ENCODE data around the gene LOXL3. TPM values are rescaled to one million over a fixed set of nuclear protein-coding genes. Genes with fewer than 3 reads are reported as not detected.

The LOXL3 gene
- total RNA-seq, 1 donor from 2014 or later = 17.6 TPM

GRCh38 chr2:74536166-74536950 lies 17.4 kb downstream of the LOXL3 start:
- peaks cover 3% of the 10 kb centered on the region for H3K4me1 Mint-ChIP-seq (ENCODE audit: low read depth, unreplicated experiment)
- H3K27me3 ChIP-seq (ENCODE audit: insufficient read depth, low read length) = no peaks in the 10 kb centered on the region
- H3K9ac ChIP-seq (ENCODE audit: low read length) = no peak overlapping the region
- H2AFZ ChIP-seq (ENCODE audit: low read depth, low read length) = no peak overlapping the region
- H3K79me2 ChIP-seq (ENCODE audit: insufficient read depth, low read length) = no peaks in the 10 kb centered on the region
- peaks cover 11% of the 10 kb centered on the region for H3K36me3 ChIP-seq (ENCODE audit: insufficient read depth, low read length)
- no peak for FAIRE-seq
- peaks cover 3% of the 10 kb centered on the region for H3K27me3 Mint-ChIP-seq (ENCODE audit: low read depth, unreplicated experiment)
- H3K9me3 ChIP-seq (ENCODE audit: insufficient read depth, low read depth, low read length) = no peaks in the 10 kb centered on the region
- no peak overlapping the region for H3K4me3 ChIP-seq (ENCODE audit: insufficient read depth, low read depth, low read length)
- TF ChIP-seq, protein P1, sequence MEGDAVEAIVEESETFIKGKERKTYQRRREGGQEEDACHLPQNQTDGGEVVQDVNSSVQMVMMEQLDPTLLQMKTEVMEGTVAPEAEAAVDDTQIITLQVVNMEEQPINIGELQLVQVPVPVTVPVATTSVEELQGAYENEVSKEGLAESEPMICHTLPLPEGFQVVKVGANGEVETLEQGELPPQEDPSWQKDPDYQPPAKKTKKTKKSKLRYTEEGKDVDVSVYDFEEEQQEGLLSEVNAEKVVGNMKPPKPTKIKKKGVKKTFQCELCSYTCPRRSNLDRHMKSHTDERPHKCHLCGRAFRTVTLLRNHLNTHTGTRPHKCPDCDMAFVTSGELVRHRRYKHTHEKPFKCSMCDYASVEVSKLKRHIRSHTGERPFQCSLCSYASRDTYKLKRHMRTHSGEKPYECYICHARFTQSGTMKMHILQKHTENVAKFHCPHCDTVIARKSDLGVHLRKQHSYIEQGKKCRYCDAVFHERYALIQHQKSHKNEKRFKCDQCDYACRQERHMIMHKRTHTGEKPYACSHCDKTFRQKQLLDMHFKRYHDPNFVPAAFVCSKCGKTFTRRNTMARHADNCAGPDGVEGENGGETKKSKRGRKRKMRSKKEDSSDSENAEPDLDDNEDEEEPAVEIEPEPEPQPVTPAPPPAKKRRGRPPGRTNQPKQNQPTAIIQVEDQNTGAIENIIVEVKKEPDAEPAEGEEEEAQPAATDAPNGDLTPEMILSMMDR (IDR thresholded peaks at IDR 0.05; ENCODE audit: insufficient read depth, low read depth, low read length) = no peak
- TF ChIP-seq EZH2 (IDR thresholded peaks at IDR 0.05; ENCODE audit: insufficient read depth, low read length) = no peak
- no peaks in the 10 kb centered on the region for H3K9me3 Mint-ChIP-seq (ENCODE audit: unreplicated experiment)
- DNase-seq (ENCODE audit: low read depth) = no peak
- H3K27ac ChIP-seq (ENCODE audit: low read depth, low read length) = no peak overlapping the region
- H3K4me3 Mint-ChIP-seq (ENCODE audit: unreplicated experiment) = no peak overlapping the region
- no peaks in the 10 kb centered on the region for H3K4me1 ChIP-seq (ENCODE audit: insufficient read depth, low read length)
- H3K4me2 ChIP-seq (ENCODE audit: low read length) = no peak overlapping the region
- H4K20me1 ChIP-seq (ENCODE audit: insufficient read depth, low read length) = peaks cover 14% of the 10 kb centered on the region
- peaks cover 10% of the 10 kb centered on the region for H3K36me3 Mint-ChIP-seq (ENCODE audit: low read depth, unreplicated experiment)
- no peak overlapping the region for H3K27ac Mint-ChIP-seq (ENCODE audit: unreplicated experiment)

GRCh38 chr2:74535440-74535965 lies 18.2 kb downstream of the LOXL3 start:
- H3K36me3 Mint-ChIP-seq (ENCODE audit: low read depth, unreplicated experiment) = peaks cover 10% of the 10 kb centered on the region
- no peak for TF ChIP-seq EZH2 (IDR thresholded peaks at IDR 0.05; ENCODE audit: insufficient read depth, low read length)
- TF ChIP-seq, protein P1 (IDR thresholded peaks at IDR 0.05; ENCODE audit: insufficient read depth, low read depth, low read length) = no peak
- peaks cover 8% of the 10 kb centered on the region for H3K4me1 ChIP-seq (ENCODE audit: insufficient read depth, low read length)
- no peak overlapping the region for H3K9ac ChIP-seq (ENCODE audit: low read length)
- no peaks in the 10 kb centered on the region for H3K9me3 ChIP-seq (ENCODE audit: insufficient read depth, low read depth, low read length)
- H3K4me3 ChIP-seq (ENCODE audit: insufficient read depth, low read depth, low read length) = no peak overlapping the region
- peaks cover 11% of the 10 kb centered on the region for H3K36me3 ChIP-seq (ENCODE audit: insufficient read depth, low read length)
- no peak overlapping the region for H3K27ac Mint-ChIP-seq (ENCODE audit: unreplicated experiment)
- H3K79me2 ChIP-seq (ENCODE audit: insufficient read depth, low read length) = peaks cover 5% of the 10 kb centered on the region
- DNase-seq (ENCODE audit: low read depth) = no peak
- H3K27ac ChIP-seq (ENCODE audit: low read depth, low read length) = no peak overlapping the region
- H2AFZ ChIP-seq (ENCODE audit: low read depth, low read length) = no peak overlapping the region
- H4K20me1 ChIP-seq (ENCODE audit: insufficient read depth, low read length) = peaks cover 19% of the 10 kb centered on the region
- no peak overlapping the region for H3K4me2 ChIP-seq (ENCODE audit: low read length)
- no peaks in the 10 kb centered on the region for H3K27me3 ChIP-seq (ENCODE audit: insufficient read depth, low read length)
- H3K9me3 Mint-ChIP-seq (ENCODE audit: unreplicated experiment) = no peaks in the 10 kb centered on the region
- H3K27me3 Mint-ChIP-seq (ENCODE audit: low read depth, unreplicated experiment) = peaks cover 3% of the 10 kb centered on the region
- no peak overlapping the region for H3K4me3 Mint-ChIP-seq (ENCODE audit: unreplicated experiment)
- peaks cover 8% of the 10 kb centered on the region for H3K4me1 Mint-ChIP-seq (ENCODE audit: low read depth, unreplicated experiment)
- no peak for FAIRE-seq

DNA sequence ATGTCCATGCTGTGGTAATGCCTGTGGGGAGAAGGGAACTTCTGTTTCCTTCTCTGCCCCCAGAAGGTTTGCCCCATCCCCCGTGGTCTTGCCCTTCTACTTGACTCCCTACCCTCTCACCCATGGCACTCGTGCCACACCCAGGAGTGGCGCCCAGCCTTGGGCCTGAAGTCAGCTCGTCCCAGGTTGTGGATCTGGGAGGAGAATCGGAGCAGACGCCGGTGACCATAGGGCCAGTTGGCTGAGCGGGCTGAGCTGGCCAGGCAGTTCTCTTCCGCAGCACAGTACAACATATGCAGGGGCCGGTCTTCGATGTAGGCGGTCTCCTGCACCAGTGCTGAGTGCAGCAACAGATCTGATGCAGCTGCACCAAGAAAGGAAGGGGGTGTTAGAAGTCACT lies 19.3 kb downstream of the LOXL3 start:
- Histone ChIP-seq H3K9me3 (ENCODE audit: insufficient read depth, low read depth, low read length) (no peaks in the 10 kb centered on the region), H3K27ac (ENCODE audit: low read depth, low read length) (no peak overlapping the region), H3K27me3 (ENCODE audit: insufficient read depth, low read length) (no peaks in the 10 kb centered on the region), H2AFZ (ENCODE audit: low read depth, low read length) (no peak overlapping the region), H3K4me2 (ENCODE audit: low read length) (no peak overlapping the region), H3K36me3 (ENCODE audit: insufficient read depth, low read length) (peaks cover 11% of the 10 kb centered on the region), H4K20me1 (ENCODE audit: insufficient read depth, low read length) (peaks cover 19% of the 10 kb centered on the region), H3K4me3 (ENCODE audit: insufficient read depth, low read depth, low read length) (no peak overlapping the region), H3K4me1 (ENCODE audit: insufficient read depth, low read length) (peaks cover 8% of the 10 kb centered on the region), H3K9ac (ENCODE audit: low read length) (no peak overlapping the region), H3K79me2 (ENCODE audit: insufficient read depth, low read length) (peaks cover 15% of the 10 kb centered on the region)
- H3K36me3 Mint-ChIP-seq (ENCODE audit: low read depth, unreplicated experiment) = peaks cover 10% of the 10 kb centered on the region
- FAIRE-seq = no peak
- H3K4me1 Mint-ChIP-seq (ENCODE audit: low read depth, unreplicated experiment) = peaks cover 8% of the 10 kb centered on the region
- peaks cover 3% of the 10 kb centered on the region for H3K27me3 Mint-ChIP-seq (ENCODE audit: low read depth, unreplicated experiment)
- H3K4me3 Mint-ChIP-seq (ENCODE audit: unreplicated experiment) = no peak overlapping the region
- DNase-seq (ENCODE audit: low read depth) = no peak
- TF ChIP-seq EZH2 (IDR thresholded peaks at IDR 0.05; ENCODE audit: insufficient read depth, low read length) = no peak
- TF ChIP-seq, protein P1 (IDR thresholded peaks at IDR 0.05; ENCODE audit: insufficient read depth, low read depth, low read length) = no peak
- no peak overlapping the region for H3K27ac Mint-ChIP-seq (ENCODE audit: unreplicated experiment)
- H3K9me3 Mint-ChIP-seq (ENCODE audit: unreplicated experiment) = no peaks in the 10 kb centered on the region

Measured in astrocyte (in vitro differentiated cells and primary cell).